ENCODE data around the gene GPX5. TPM values are rescaled to one million over a fixed set of nuclear protein-coding genes. Genes with fewer than 3 reads are reported as not detected.
"Not testable (repeated sequence)": the region's sequence is repeated elsewhere in the genome, so short reads cannot be mapped to it uniquely, and the experiment has no call there.

GPX5 gene
- total RNA-seq: not detected
- long read RNA-seq, donor 1: 0 reads
- long read RNA-seq, donor 2: 0 reads

GRCh38 chr6:28525496-28526039 lies at the start of gene GPX5:
GPX5 (plus strand) TSS chr6:28525881; CDS start chr6:28526014, 133 bp downstream.
- no peak for DNase-seq (ENCODE audit: low spot score)
- intact Hi-C loops (cut with DNase I): no loop called here

- no peak for DNase-seq (ENCODE audit: low spot score)
- intact Hi-C loops (cut with DNase I): no loop called here
These were observed 47.2 kb upstream of the GPX5 start for GRCh38 chr6:28478518-28478917.

GRCh38 chr6:28480253-28480932 lies 45.3 kb upstream of the GPX5 start:
- intact Hi-C loops (cut with DNase I): no loop called here
- no peak for DNase-seq (ENCODE audit: low spot score)

- no peak for DNase-seq (ENCODE audit: low spot score)
- intact Hi-C loops (cut with DNase I): no loop called here
These were observed 40.2 kb upstream of the GPX5 start for GRCh38 chr6:28485482-28485881.

- no peak for DNase-seq (ENCODE audit: low spot score)
- intact Hi-C loops (cut with DNase I): no loop called here
These were observed 39.1 kb upstream of the GPX5 start for GRCh38 chr6:28486533-28486932.

GRCh38 chr6:28486988-28487742 lies 38.5 kb upstream of the GPX5 start:
- DNase-seq (ENCODE audit: low spot score): no peak

GRCh38 chr6:28488916-28489365 lies 36.7 kb upstream of the GPX5 start:
- DNase-seq (ENCODE audit: low spot score): no peak

More at GRCh38 chr6:28486988-28487742, 38.5 kb upstream of the GPX5 start:
- intact Hi-C loops (cut with DNase I): no loop called here

GRCh38 chr6:28489366-28490204 lies 36.1 kb upstream of the GPX5 start:
- DNase-seq (ENCODE audit: low spot score): no peak
- intact Hi-C loops (cut with DNase I): no loop called here

More at GRCh38 chr6:28488916-28489365, 36.7 kb upstream of the GPX5 start:
- intact Hi-C loops (cut with DNase I): no loop called here

GRCh38 chr6:28490205-28490890 lies 35.3 kb upstream of the GPX5 start:
- intact Hi-C loops (cut with DNase I): no loop called here
- DNase-seq (ENCODE audit: low spot score): no peak

GRCh38 chr6:28491984-28492317 lies 33.7 kb upstream of the GPX5 start:
- no peak for DNase-seq (ENCODE audit: low spot score)
- intact Hi-C loops (cut with DNase I): no loop called here

GRCh38 chr6:28496099-28496779 lies 29.4 kb upstream of the GPX5 start:
- intact Hi-C loops (cut with DNase I): no loop called here
- DNase-seq (ENCODE audit: low spot score): no peak

- intact Hi-C loops (cut with DNase I): no loop called here
These were observed 28.4 kb upstream of the GPX5 start for GRCh38 chr6:28497306-28497705.

GRCh38 chr6:28497893-28498292 lies 27.8 kb upstream of the GPX5 start:
- intact Hi-C loops (cut with DNase I): no loop called here
- no peak for DNase-seq (ENCODE audit: low spot score)

More at GRCh38 chr6:28497306-28497705, 28.4 kb upstream of the GPX5 start:
- no peak for DNase-seq (ENCODE audit: low spot score)

- intact Hi-C loops (cut with DNase I): no loop called here
- DNase-seq (ENCODE audit: low spot score): no peak
These were observed 24.4 kb upstream of the GPX5 start for GRCh38 chr6:28501259-28501658.

- intact Hi-C loops (cut with DNase I); DNase-seq (ENCODE audit: low spot score): not testable (repeated sequence)
These were observed 23.5 kb upstream of the GPX5 start for GRCh38 chr6:28502136-28502535.

GRCh38 chr6:28502709-28503305 lies 22.9 kb upstream of the GPX5 start:
- intact Hi-C loops (cut with DNase I); DNase-seq (ENCODE audit: low spot score): not testable (repeated sequence)

GRCh38 chr6:28505733-28506132 lies 19.9 kb upstream of the GPX5 start:
- intact Hi-C loops (cut with DNase I): no loop called here
- no peak for DNase-seq (ENCODE audit: low spot score)

All from posterior vena cava (tissue), 2 donors.